A673 (cell line): ENCODE measurements around the gene ACAP2. TPM values are rescaled to one million over a fixed set of nuclear protein-coding genes. Genes with fewer than 3 reads are reported as not detected.
"Not testable (repeated sequence)": the region's sequence is repeated elsewhere in the genome, so short reads cannot be mapped to it uniquely, and the experiment has no call there.

Source experiments
- BruUV-seq: library from RNA; stranded (reverse); fragments of 400-500 nt; replicated peaks from 2 replicates; lab custom pipeline; 2021; lab: Mats Ljungman, UMichigan
- CTCF ChIA-PET: fragments of 300-600 bp; sonication (Branson Sonifier 250); formaldehyde crosslinking; loops from one replicate; lab custom pipeline; 2022; ENCODE audit warnings: antibody characterized with exemption; lab: Charles Lee
- POLR2A ChIA-PET: fragments of 300-600 bp; sonication (Branson Sonifier 250); formaldehyde crosslinking; loops from one replicate; lab custom pipeline; 2022; ENCODE audit warnings: antibody characterized with exemption; ENCODE audit not compliant: low non-redundant PET; lab: Charles Lee
- DNase-seq: peaks from one replicate; pipeline ENCODE4 v3.0.0-alpha.2; 2015; ENCODE audit warnings: low spot score
- H3K27ac ChIP-seq: fragments of 200-600 bp; sonication (generic); 2 replicates; pipeline ENCODE4 v1.5.1; 2016; ENCODE audit warnings: mixed run types, low read depth, mild to moderate bottlenecking, mixed read lengths, antibody characterized with exemption, low read length; ENCODE audit not compliant: poor library complexity, severe bottlenecking
- H3K27me3 ChIP-seq: fragments of 200-600 bp; sonication (generic); replicated peaks from 2 replicates; pipeline ENCODE4 v1.6.1; 2017; ENCODE audit warnings: mixed run types, low read depth, mild to moderate bottlenecking, mixed read lengths, antibody characterized with exemption, low read length; ENCODE audit not compliant: insufficient read depth, poor library complexity
- H3K36me3 ChIP-seq: fragments of 200-600 bp; sonication (generic); 2 replicates; pipeline ENCODE4 v1.6.1; 2016; ENCODE audit warnings: mixed run types, mild to moderate bottlenecking, mixed read lengths, antibody characterized with exemption, low read length; ENCODE audit not compliant: insufficient read depth, poor library complexity, severe bottlenecking
- H3K4me1 ChIP-seq: fragments of 200-600 bp; sonication (generic); 2 replicates; pipeline ENCODE4 v1.6.1; 2017; ENCODE audit warnings: mixed run types, mild to moderate bottlenecking, mixed read lengths, antibody characterized with exemption, low read length; ENCODE audit not compliant: insufficient read depth, poor library complexity, severe bottlenecking
- H3K4me3 ChIP-seq: fragments of 200-600 bp; sonication (generic); 2 replicates; pipeline ENCODE4 v1.5.1; 2016; ENCODE audit warnings: low read depth, mixed run types, mild to moderate bottlenecking, mixed read lengths, low read length; ENCODE audit not compliant: poor library complexity, severe bottlenecking
- H3K9me3 ChIP-seq: fragments of 200-600 bp; sonication (generic); 2 replicates; pipeline ENCODE4 v1.6.1; 2016; ENCODE audit warnings: mixed run types, low read depth, mild to moderate bottlenecking, mixed read lengths, antibody characterized with exemption, low read length; ENCODE audit not compliant: poor library complexity, severe bottlenecking
- CTCF ChIP-seq: fragments of 300-800, 200-600 bp; sonication (generic); conservative IDR thresholded peaks from 2 replicates; pipeline ENCODE4 v1.5.1; 2017; ENCODE audit warnings: low read depth, mild to moderate bottlenecking, antibody characterized with exemption, low read length, moderate library complexity, mixed read lengths
- EZH2 ChIP-seq: fragments of 200-600 bp; sonication (generic); IDR thresholded peaks from 2 replicates; pipeline ENCODE4 v1.6.1; 2017; ENCODE audit warnings: borderline replicate concordance, low read depth, mild to moderate bottlenecking, mixed read lengths, antibody characterized with exemption, low read length; ENCODE audit not compliant: poor library complexity, severe bottlenecking
- intact Hi-C: fragments of 100-400 bp; cut with micrococcal nuclease; formaldehyde crosslinking; loops from one replicate; pipeline ENCODE4 v1.10.0; 2022; ENCODE audit not compliant: unreplicated experiment
- total RNA-seq: library from RNA; stranded (reverse); gene quantifications from 2 replicates; pipeline ENCODE4 v1.2.3, GENCODE V29; 2021

The ACAP2 gene
- total RNA-seq, 1 experiment from 2014 or later: 47.4 TPM

- ChIA-PET CTCF (no interaction called here), POLR2A (no interaction called here)
- Histone ChIP-seq H3K36me3 (peaks cover 11% of the 10 kb centered on the region), H3K4me1 (no peaks in the 10 kb centered on the region), H3K27me3 (no peaks in the 10 kb centered on the region), H3K27ac (no peak overlapping the region), H3K4me3 (no peak overlapping the region), H3K9me3 (no peaks in the 10 kb centered on the region)
- TF ChIP-seq EZH2: no peak
- no peak for TF ChIP-seq CTCF
- intact Hi-C loops: no loop called here
- DNase-seq: no peak
- no TSS peak for BruUV-seq
Measured at GRCh38 chr3:195296662-195297061, 146.2 kb downstream of the ACAP2 start.

DNA sequence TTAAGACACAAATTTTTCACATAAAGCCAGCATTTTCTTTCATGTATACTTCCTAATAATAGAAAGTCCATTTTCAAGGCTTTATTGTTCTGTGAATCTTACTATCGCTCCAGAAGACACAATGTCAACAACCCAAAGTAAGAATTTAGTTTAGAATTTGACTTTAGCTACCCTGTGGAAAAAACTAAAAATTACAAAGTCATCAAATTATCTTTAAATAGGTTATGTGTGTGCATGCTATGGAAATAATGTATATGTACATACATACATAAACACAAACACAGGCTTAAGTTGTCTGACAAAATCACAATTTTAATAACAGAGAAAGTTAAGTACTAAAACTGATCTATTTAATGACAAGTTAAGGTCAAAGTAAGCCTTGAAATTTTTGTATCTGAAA lies 151.7 kb downstream of the ACAP2 start:
- TF ChIP-seq EZH2 (no peak), CTCF (no peak)
- H3K27me3 ChIP-seq: no peaks in the 10 kb centered on the region
- BruUV-seq: no TSS peak
- H3K27ac ChIP-seq: no peak overlapping the region
- H3K9me3 ChIP-seq: no peaks in the 10 kb centered on the region
- H3K36me3 ChIP-seq: peaks cover 21% of the 10 kb centered on the region
- no peaks in the 10 kb centered on the region for H3K4me1 ChIP-seq
- H3K4me3 ChIP-seq: no peak overlapping the region
- ChIA-PET CTCF (no interaction called here), POLR2A (no interaction called here)
- no peak for DNase-seq
- intact Hi-C loops: no loop called here

DNA sequence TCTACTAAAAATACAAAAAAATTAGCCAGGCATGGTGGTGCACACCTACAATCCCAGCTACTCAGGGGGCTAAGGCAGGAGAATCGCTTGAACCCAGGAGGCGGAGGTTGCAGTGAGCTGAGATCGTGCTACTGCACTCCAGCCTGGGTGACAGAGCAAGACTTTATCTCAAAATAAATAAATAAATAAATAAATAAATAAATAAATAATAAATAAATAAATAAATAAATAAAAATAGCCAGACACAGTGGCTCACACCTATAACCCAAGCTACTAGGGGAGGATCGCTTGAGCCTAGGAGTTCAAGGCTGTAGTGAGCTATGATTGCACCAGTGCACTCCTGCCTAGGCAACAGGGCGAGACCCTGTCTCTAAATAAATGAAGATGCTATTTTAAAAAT lies 152.2 kb downstream of the ACAP2 start:
- BruUV-seq, H3K27me3 ChIP-seq, DNase-seq, H3K27ac ChIP-seq, H3K9me3 ChIP-seq, intact Hi-C loops, H3K4me1 ChIP-seq, POLR2A ChIA-PET, CTCF ChIA-PET, H3K4me3 ChIP-seq: not testable (repeated sequence)
- peaks cover 24% of the 10 kb centered on the region for H3K36me3 ChIP-seq

DNA sequence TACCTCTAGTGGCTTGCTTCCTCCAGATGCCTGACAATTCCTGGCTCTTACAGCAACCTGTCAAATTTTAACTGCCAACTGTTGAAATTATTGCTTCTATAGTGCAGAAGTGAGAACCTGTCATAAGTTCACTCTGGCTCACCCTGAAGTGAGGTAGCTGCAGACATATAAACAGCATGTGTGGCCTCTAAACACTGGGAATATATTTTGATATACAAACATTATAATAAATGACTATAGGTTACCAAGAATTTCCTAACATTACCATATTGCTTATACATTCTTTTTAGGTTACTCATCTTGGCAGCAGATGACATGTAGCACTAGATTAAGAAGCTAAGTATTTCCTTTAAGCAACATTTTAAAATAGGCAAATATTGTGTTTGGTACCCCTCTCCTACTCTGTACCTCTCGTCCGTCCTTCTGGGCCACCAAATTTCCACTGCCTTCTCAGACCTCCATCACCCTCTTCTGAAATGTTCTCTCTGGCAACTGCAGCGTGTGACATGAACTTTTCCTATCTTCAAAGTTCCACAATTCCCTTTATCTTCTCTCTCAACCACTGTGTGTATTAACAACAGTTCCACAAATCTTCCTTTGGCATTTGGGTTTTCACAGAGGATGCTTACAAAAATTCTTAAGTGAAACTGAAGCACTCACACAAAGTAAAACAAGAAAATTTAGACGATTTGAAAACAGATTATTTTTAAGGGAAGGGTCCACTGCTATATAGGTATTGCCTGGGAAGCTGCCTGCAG lies 156.5 kb downstream of the ACAP2 start:
- ChIA-PET POLR2A (no interaction called here), CTCF (no interaction called here)
- Histone ChIP-seq H3K36me3 (peaks cover 16% of the 10 kb centered on the region), H3K27ac (no peak overlapping the region), H3K27me3 (no peaks in the 10 kb centered on the region), H3K4me1 (no peaks in the 10 kb centered on the region), H3K9me3 (no peaks in the 10 kb centered on the region), H3K4me3 (no peak overlapping the region)
- no TSS peak for BruUV-seq
- no peak for TF ChIP-seq EZH2
- TF ChIP-seq CTCF: no peak
- intact Hi-C loops: no loop called here
- DNase-seq: no peak
